Common myeloid progenitor, CD34-positive (primary cell): ENCODE data around the gene WDR90.
A peak's percentile ranks its signal among the peaks of the same experiment; 100 is the strongest.
"Not testable (repeated sequence)": the region's sequence is repeated elsewhere in the genome, so short reads cannot be mapped to it uniquely, and the experiment has no call there.

ENCODE experiments used
- CTCF ChIA-PET: fragments of 350-600 bp; sonication (Branson Sonifier 250); formaldehyde crosslinking; loops from one replicate; lab custom pipeline; 2021; ENCODE audit warnings: antibody characterized with exemption; lab: Charles Lee
- POLR2A ChIA-PET: fragments of 350-600 bp; sonication (Branson Sonifier 250); formaldehyde crosslinking; loops from one replicate; lab custom pipeline; 2021; ENCODE audit warnings: antibody characterized with exemption; lab: Charles Lee
- DNase-seq, 3 donors: peaks; one replicate each; pipeline versions ENCODE4 v3.0.0 to v3.0.0-alpha.2; 2013
- H3K27ac ChIP-seq, 2 experiments: 1 replicate in 1 of 2; 2 replicates in 1 of 2; pipeline ENCODE4 v1.7.0; 2013; ENCODE audit warnings: inconsistent platforms in 2 of 2, low read length in 2 of 2, mild to moderate bottlenecking in 2 of 2, low read depth in 1 of 2, moderate library complexity in 1 of 2; ENCODE audit not compliant: severe bottlenecking in 2 of 2, insufficient read depth in 1 of 2, poor library complexity in 1 of 2
- H3K27me3 ChIP-seq, 5 experiments: replicated peaks in 2 of 5; 1 replicate in 3 of 5; 2 replicates in 2 of 5; pipeline versions ENCODE4 v1.6.1 to v1.7.0; 2013; ENCODE audit warnings: low read length in 4 of 5, mild to moderate bottlenecking in 2 of 5, moderate library complexity in 2 of 5, inconsistent platforms in 1 of 5; ENCODE audit not compliant: insufficient read depth in 5 of 5, control insufficient read depth in 4 of 5
- H3K36me3 ChIP-seq, 4 experiments: 1 replicate in 2 of 4; 2 replicates in 2 of 4; pipeline versions ENCODE4 v1.6.1 to v1.7.0; 2013; ENCODE audit warnings: low read length in 3 of 4, control low read depth in 1 of 4, mild to moderate bottlenecking in 1 of 4; ENCODE audit not compliant: control insufficient read depth in 4 of 4, insufficient read depth in 4 of 4
- H3K4me1 ChIP-seq, 4 experiments: 1 replicate in 3 of 4; 2 replicates in 1 of 4; pipeline versions ENCODE4 v1.6.1 to v1.7.1; 2013; ENCODE audit warnings: low read length in 3 of 4, mild to moderate bottlenecking in 3 of 4, control low read depth in 1 of 4, inconsistent platforms in 1 of 4, moderate library complexity in 1 of 4; ENCODE audit not compliant: control insufficient read depth in 4 of 4, insufficient read depth in 4 of 4; ENCODE audit errors: control extremely low read depth in 1 of 4
- H3K4me3 ChIP-seq, 7 experiments: 1 replicate in 4 of 7; 2 replicates in 3 of 7; pipeline versions ENCODE4 v1.5.1 to v1.7.0; 2013; ENCODE audit warnings: mild to moderate bottlenecking in 7 of 7, low read length in 6 of 7, moderate library complexity in 6 of 7, inconsistent platforms in 2 of 7, low read depth in 2 of 7, control low read depth in 1 of 7; ENCODE audit not compliant: insufficient read depth in 4 of 7, control insufficient read depth in 1 of 7; ENCODE audit errors: extremely low read depth in 1 of 7
- H3K9me3 ChIP-seq, 5 experiments: 1 replicate in 4 of 5; 2 replicates in 1 of 5; pipeline versions ENCODE4 v1.6.1 to v1.7.1; 2013; ENCODE audit warnings: low read length in 4 of 5, mild to moderate bottlenecking in 2 of 5, inconsistent platforms in 1 of 5, low read depth in 1 of 5, moderate library complexity in 1 of 5; ENCODE audit not compliant: control insufficient read depth in 4 of 5, insufficient read depth in 2 of 5; ENCODE audit errors: control extremely low read depth in 1 of 5
- WGBS: methylation state at CpG from one replicate; pipeline ENCODE4 v1.1.5; 2013; ENCODE audit not compliant: insufficient coverage; 5-methylcytosine and 5-hydroxymethylcytosine counted together

WDR90 gene

GRCh38 chr16:711084-711483 is 61.9 kb downstream of the WDR90 start:
- no peak overlapping the region for H3K27ac ChIP-seq
- POLR2A ChIA-PET, result no interaction called here

GRCh38 chr16:711548-712320 is 62.6 kb downstream of the WDR90 start:
- no peak overlapping the region for H3K4me3 ChIP-seq
- ChIA-PET CTCF (interaction anchor here (0.7 to 5.6 kb wide), 18 partner anchors 9 to 344 kb away, joined by 3 to 104 read pairs (median 6); partner anchors contain the start of genes ANTKMT, CCDC78, CHTF18 and CIAO3), POLR2A (interaction anchor here (0.8 kb wide), 1 partner anchor 34 kb away, joined by 5 read pairs; no protein-coding TSS in a partner anchor)
- peaks cover 0 to 78% (median 19%) of the 10 kb centered on the region in 5 experiments for H3K27me3 ChIP-seq
- no peaks in the 10 kb centered on the region for H3K9me3 ChIP-seq
- peak; percentile 58 to 72 (median 68) for DNase-seq
- peaks cover 0 to 21% (median 19%) of the 10 kb centered on the region in 4 experiments for H3K4me1 ChIP-seq
- 12% methylated on average over 7 of the region's 25 CpGs for WGBS
- no peaks in the 10 kb centered on the region for H3K36me3 ChIP-seq
- H3K27ac ChIP-seq, result no peak overlapping the region

More at GRCh38 chr16:711084-711483, 61.9 kb downstream of the WDR90 start:
- DNase-seq, result no peak
- CTCF ChIA-PET, result interaction anchor here (0.7 to 5.6 kb wide), 9 partner anchors 10 to 76 kb away, joined by 3 to 104 read pairs (median 8); partner anchors contain the start of genes ANTKMT, CCDC78, CHTF18 and RPUSD1
- Histone ChIP-seq H3K4me3 (no peak overlapping the region), H3K9me3 (no peaks in the 10 kb centered on the region), H3K36me3 (no peaks in the 10 kb centered on the region), H3K4me1 (peaks cover 0 to 24% (median 17%) of the 10 kb centered on the region in 4 experiments), H3K27me3 (peaks cover 0 to 78% (median 18%) of the 10 kb centered on the region in 5 experiments)
- 77% methylated on average over 12 of the region's 12 CpGs for WGBS

- peaks cover 0 to 21% (median 19%) of the 10 kb centered on the region in 4 experiments for H3K4me1 ChIP-seq
- CTCF ChIA-PET, result interaction anchor here (0.6 to 5.6 kb wide), 18 partner anchors 8 to 390 kb away, joined by 3 to 104 read pairs (median 5); partner anchors contain the start of genes ANTKMT, CCDC78, CHTF18 and CIAO3
These were observed 63.6 kb downstream of the WDR90 start for GRCh38 chr16:712740-713250.

GRCh38 chr16:714079-714478 is 64.9 kb downstream of the WDR90 start:
- 58% methylated on average over 11 of the region's 11 CpGs for WGBS
- no peaks in the 10 kb centered on the region for H3K36me3 ChIP-seq
- ChIA-PET CTCF (interaction anchor here (1.2 to 5.6 kb wide), 3 partner anchors 11 to 389 kb away, joined by 3 to 104 read pairs (median 4); partner anchors contain the start of genes CHTF18 and RPUSD1), POLR2A (no interaction called here)
- no peak overlapping the region for H3K27ac ChIP-seq
- H3K4me3 ChIP-seq, result no peak overlapping the region
- peaks cover 0 to 28% (median 23%) of the 10 kb centered on the region in 4 experiments for H3K4me1 ChIP-seq
- no peak for DNase-seq
- H3K9me3 ChIP-seq, result no peaks in the 10 kb centered on the region
- H3K27me3 ChIP-seq, result peaks cover 0 to 64% (median 15%) of the 10 kb centered on the region in 5 experiments

More at GRCh38 chr16:712740-713250, 63.6 kb downstream of the WDR90 start:
- H3K27ac ChIP-seq, H3K4me3 ChIP-seq, H3K36me3 ChIP-seq, H3K9me3 ChIP-seq, POLR2A ChIA-PET: not testable (repeated sequence)
- 41% methylated on average over 9 of the region's 13 CpGs for WGBS
- H3K27me3 ChIP-seq, result peaks cover 0 to 77% (median 19%) of the 10 kb centered on the region in 5 experiments
- peak; percentile 52 to 63 (median 59) for DNase-seq

- H3K9me3 ChIP-seq, result no peaks in the 10 kb centered on the region
- H3K36me3 ChIP-seq, result no peaks in the 10 kb centered on the region
- no peak within 1 kb of the TSS for H3K27ac ChIP-seq
- peaks cover 0 to 35% (median 31%) of the 10 kb centered on the region in 4 experiments for H3K4me1 ChIP-seq
- DNase-seq, result peak; percentile 81 to 87 (median 85)
- ChIA-PET POLR2A (interaction anchor here (0.8 kb wide), 1 partner anchor 152 kb away, joined by 3 read pairs; no protein-coding TSS in a partner anchor), CTCF (interaction anchor here (1.2 to 5.6 kb wide), 8 partner anchors 12 to 388 kb away, joined by 3 to 104 read pairs (median 6); partner anchors contain the start of genes CHTF18 and RPUSD1)
- peaks cover 0 to 56% (median 9%) of the 10 kb centered on the region in 5 experiments for H3K27me3 ChIP-seq
- H3K4me3 ChIP-seq, result peak within 1 kb of the TSS in 6 of 7 experiments; percentile 19 to 66 (median 60)
- WGBS, result 6% methylated on average over 74 of the region's 108 CpGs
These were observed 65.7 kb downstream of the WDR90 start, which contains the start of gene METRN for GRCh38 chr16:714558-715476. TSS of gene METRN (plus strand) at chr16:715118. CDS start at chr16:715290, 172 bp downstream.
